ENCODE measurements around the gene OR7D2.

- TF ChIP-seq CTCF (IDR thresholded peaks at IDR 0.05) (no peak), CREB1 (CRISPR knock-in tag; IDR thresholded peaks at IDR 0.05) (no peak), CREM (CRISPR knock-in tag; IDR thresholded peaks at IDR 0.05) (no peak), IRF2 (CRISPR knock-in tag; IDR thresholded peaks at IDR 0.05; ENCODE audit: borderline replicate concordance, low read depth) (no peak), ZNF416 (CRISPR knock-in tag; IDR thresholded peaks at IDR 0.05) (no peak)
These were observed 22.5 kb upstream of the OR7D2 start for GRCh38 chr19:9156304-9156703.

All from WTC11 (cell line).